ENCODE data around the gene DNAH12.

GRCh38 chr3:57397175-57398026 is 146.7 kb downstream of the DNAH12 start:
- TF ChIP-seq CTCF (IDR thresholded peaks at IDR 0.05), result peak; percentile 63 to 87 (median 78)
- no peak for TF ChIP-seq POLR2A (IDR thresholded peaks at IDR 0.05)

Measured in esophagus squamous epithelium (tissue), 4 donors.